Measurements from ENCODE around the gene INVS. TPM values are rescaled to one million over a fixed set of nuclear protein-coding genes. Genes with fewer than 3 reads are reported as not detected.

The INVS gene
- total and polyA plus RNA-seq, 2 experiments from 2014 or later: 4.1 to 8.7 TPM

DNA sequence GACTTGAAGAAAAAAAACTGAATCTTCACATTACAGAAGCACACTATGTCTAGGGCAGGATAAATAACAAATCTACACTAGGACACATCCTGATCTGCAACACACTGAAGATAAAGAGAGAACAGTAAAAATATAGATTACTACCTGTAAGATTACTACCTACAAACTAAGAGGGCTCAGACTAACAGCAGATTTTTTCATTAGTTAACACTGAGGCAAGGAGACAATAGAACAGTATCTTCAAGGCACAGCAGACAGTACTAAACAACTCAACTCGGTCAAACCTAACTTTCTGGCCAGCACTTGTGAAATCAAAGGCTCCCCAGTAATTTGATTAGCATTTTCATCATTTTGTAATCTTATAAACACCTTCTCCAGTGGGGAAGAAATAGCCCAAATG lies 207.2 kb downstream of the INVS start:
- Mint-ChIP-seq H3K36me3 (ENCODE audit: low read depth) (peaks cover 82% of the 10 kb centered on the region), H3K9me3 (no peaks in the 10 kb centered on the region), H3K4me1 (peaks cover 17% of the 10 kb centered on the region), H3K4me3 (no peak overlapping the region), H3K27me3 (ENCODE audit: insufficient read depth, low read depth, poor library complexity) (peaks cover 2% of the 10 kb centered on the region), H3K27ac (no peak overlapping the region)
- Histone ChIP-seq H3K4me2 (no peak overlapping the region), H3K79me2 (replicated peaks; ENCODE audit: insufficient read depth) (peaks cover 71% of the 10 kb centered on the region), H2AFZ (no peak overlapping the region), H3K4me1 (ENCODE audit: insufficient read depth) (no peaks in the 10 kb centered on the region), H3K9me2 (ENCODE audit: insufficient read depth) (no peaks in the 10 kb centered on the region), H3K27me3 (ENCODE audit: insufficient read depth) (no peaks in the 10 kb centered on the region), H3K4me3 (no peak overlapping the region), H4K20me1 (replicated peaks; ENCODE audit: insufficient read depth) (peaks cover 27% of the 10 kb centered on the region), H3K27ac (ENCODE audit: low read depth) (no peak overlapping the region), H3F3A (replicated peaks; ENCODE audit: low read depth) (no peaks in the 10 kb centered on the region; the same call in 1 of the 2 replicates), H3K36me3 (ENCODE audit: insufficient read depth) (peaks cover 23% of the 10 kb centered on the region)
- DNase-seq (ENCODE audit: low spot score) (no peak), ATAC-seq (no peak)
- TF ChIP-seq EZH2 (IDR thresholded peaks at IDR 0.05; ENCODE audit: low read depth, unreplicated experiment) (no peak), POLR2AphosphoS5 (IDR thresholded peaks at IDR 0.05; ENCODE audit: low read depth) (no peak), JUNB (IDR thresholded peaks at IDR 0.05; ENCODE audit: unreplicated experiment) (no peak), ZNF331 (CRISPR knock-in tag; IDR thresholded peaks at IDR 0.05; ENCODE audit: low read depth) (no peak), CREB1 (CRISPR knock-in tag; IDR thresholded peaks at IDR 0.05; ENCODE audit: low read depth) (no peak), STAT1 (IDR thresholded peaks at IDR 0.05; ENCODE audit: unreplicated experiment) (no peak), NANOG (IDR thresholded peaks at IDR 0.05; ENCODE audit: borderline replicate concordance) (no peak)
- TF ChIP-seq, protein P1, sequence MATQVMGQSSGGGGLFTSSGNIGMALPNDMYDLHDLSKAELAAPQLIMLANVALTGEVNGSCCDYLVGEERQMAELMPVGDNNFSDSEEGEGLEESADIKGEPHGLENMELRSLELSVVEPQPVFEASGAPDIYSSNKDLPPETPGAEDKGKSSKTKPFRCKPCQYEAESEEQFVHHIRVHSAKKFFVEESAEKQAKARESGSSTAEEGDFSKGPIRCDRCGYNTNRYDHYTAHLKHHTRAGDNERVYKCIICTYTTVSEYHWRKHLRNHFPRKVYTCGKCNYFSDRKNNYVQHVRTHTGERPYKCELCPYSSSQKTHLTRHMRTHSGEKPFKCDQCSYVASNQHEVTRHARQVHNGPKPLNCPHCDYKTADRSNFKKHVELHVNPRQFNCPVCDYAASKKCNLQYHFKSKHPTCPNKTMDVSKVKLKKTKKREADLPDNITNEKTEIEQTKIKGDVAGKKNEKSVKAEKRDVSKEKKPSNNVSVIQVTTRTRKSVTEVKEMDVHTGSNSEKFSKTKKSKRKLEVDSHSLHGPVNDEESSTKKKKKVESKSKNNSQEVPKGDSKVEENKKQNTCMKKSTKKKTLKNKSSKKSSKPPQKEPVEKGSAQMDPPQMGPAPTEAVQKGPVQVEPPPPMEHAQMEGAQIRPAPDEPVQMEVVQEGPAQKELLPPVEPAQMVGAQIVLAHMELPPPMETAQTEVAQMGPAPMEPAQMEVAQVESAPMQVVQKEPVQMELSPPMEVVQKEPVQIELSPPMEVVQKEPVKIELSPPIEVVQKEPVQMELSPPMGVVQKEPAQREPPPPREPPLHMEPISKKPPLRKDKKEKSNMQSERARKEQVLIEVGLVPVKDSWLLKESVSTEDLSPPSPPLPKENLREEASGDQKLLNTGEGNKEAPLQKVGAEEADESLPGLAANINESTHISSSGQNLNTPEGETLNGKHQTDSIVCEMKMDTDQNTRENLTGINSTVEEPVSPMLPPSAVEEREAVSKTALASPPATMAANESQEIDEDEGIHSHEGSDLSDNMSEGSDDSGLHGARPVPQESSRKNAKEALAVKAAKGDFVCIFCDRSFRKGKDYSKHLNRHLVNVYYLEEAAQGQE (IDR thresholded peaks at IDR 0.05; ENCODE audit: unreplicated experiment): no peak
- TF ChIP-seq, protein P2, sequence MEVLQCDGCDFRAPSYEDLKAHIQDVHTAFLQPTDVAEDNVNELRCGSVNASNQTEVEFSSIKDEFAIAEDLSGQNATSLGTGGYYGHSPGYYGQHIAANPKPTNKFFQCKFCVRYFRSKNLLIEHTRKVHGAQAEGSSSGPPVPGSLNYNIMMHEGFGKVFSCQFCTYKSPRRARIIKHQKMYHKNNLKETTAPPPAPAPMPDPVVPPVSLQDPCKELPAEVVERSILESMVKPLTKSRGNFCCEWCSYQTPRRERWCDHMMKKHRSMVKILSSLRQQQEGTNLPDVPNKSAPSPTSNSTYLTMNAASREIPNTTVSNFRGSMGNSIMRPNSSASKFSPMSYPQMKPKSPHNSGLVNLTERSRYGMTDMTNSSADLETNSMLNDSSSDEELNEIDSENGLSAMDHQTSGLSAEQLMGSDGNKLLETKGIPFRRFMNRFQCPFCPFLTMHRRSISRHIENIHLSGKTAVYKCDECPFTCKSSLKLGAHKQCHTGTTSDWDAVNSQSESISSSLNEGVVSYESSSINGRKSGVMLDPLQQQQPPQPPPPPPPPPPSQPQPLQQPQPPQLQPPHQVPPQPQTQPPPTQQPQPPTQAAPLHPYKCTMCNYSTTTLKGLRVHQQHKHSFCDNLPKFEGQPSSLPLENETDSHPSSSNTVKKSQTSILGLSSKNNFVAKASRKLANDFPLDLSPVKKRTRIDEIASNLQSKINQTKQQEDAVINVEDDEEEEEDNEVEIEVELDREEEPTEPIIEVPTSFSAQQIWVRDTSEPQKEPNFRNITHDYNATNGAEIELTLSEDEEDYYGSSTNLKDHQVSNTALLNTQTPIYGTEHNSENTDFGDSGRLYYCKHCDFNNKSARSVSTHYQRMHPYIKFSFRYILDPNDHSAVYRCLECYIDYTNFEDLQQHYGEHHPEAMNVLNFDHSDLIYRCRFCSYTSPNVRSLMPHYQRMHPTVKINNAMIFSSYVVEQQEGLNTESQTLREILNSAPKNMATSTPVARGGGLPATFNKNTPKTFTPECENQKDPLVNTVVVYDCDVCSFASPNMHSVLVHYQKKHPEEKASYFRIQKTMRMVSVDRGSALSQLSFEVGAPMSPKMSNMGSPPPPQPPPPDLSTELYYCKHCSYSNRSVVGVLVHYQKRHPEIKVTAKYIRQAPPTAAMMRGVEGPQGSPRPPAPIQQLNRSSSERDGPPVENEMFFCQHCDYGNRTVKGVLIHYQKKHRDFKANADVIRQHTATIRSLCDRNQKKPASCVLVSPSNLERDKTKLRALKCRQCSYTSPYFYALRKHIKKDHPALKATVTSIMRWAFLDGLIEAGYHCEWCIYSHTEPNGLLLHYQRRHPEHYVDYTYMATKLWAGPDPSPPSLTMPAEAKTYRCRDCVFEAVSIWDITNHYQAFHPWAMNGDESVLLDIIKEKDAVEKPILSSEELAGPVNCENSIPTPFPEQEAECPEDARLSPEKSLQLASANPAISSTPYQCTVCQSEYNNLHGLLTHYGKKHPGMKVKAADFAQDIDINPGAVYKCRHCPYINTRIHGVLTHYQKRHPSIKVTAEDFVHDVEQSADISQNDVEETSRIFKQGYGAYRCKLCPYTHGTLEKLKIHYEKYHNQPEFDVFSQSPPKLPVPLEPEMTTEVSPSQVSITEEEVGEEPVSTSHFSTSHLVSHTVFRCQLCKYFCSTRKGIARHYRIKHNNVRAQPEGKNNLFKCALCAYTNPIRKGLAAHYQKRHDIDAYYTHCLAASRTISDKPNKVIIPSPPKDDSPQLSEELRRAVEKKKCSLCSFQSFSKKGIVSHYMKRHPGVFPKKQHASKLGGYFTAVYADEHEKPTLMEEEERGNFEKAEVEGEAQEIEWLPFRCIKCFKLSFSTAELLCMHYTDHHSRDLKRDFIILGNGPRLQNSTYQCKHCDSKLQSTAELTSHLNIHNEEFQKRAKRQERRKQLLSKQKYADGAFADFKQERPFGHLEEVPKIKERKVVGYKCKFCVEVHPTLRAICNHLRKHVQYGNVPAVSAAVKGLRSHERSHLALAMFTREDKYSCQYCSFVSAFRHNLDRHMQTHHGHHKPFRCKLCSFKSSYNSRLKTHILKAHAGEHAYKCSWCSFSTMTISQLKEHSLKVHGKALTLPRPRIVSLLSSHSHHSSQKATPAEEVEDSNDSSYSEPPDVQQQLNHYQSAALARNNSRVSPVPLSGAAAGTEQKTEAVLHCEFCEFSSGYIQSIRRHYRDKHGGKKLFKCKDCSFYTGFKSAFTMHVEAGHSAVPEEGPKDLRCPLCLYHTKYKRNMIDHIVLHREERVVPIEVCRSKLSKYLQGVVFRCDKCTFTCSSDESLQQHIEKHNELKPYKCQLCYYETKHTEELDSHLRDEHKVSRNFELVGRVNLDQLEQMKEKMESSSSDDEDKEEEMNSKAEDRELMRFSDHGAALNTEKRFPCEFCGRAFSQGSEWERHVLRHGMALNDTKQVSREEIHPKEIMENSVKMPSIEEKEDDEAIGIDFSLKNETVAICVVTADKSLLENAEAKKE (CRISPR knock-in tag; IDR thresholded peaks at IDR 0.05): no peak
- TF ChIP-seq, protein P3, sequence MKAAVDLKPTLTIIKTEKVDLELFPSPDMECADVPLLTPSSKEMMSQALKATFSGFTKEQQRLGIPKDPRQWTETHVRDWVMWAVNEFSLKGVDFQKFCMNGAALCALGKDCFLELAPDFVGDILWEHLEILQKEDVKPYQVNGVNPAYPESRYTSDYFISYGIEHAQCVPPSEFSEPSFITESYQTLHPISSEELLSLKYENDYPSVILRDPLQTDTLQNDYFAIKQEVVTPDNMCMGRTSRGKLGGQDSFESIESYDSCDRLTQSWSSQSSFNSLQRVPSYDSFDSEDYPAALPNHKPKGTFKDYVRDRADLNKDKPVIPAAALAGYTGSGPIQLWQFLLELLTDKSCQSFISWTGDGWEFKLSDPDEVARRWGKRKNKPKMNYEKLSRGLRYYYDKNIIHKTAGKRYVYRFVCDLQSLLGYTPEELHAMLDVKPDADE (IDR thresholded peaks at IDR 0.05): no peak
- TF ChIP-seq, protein P4, sequence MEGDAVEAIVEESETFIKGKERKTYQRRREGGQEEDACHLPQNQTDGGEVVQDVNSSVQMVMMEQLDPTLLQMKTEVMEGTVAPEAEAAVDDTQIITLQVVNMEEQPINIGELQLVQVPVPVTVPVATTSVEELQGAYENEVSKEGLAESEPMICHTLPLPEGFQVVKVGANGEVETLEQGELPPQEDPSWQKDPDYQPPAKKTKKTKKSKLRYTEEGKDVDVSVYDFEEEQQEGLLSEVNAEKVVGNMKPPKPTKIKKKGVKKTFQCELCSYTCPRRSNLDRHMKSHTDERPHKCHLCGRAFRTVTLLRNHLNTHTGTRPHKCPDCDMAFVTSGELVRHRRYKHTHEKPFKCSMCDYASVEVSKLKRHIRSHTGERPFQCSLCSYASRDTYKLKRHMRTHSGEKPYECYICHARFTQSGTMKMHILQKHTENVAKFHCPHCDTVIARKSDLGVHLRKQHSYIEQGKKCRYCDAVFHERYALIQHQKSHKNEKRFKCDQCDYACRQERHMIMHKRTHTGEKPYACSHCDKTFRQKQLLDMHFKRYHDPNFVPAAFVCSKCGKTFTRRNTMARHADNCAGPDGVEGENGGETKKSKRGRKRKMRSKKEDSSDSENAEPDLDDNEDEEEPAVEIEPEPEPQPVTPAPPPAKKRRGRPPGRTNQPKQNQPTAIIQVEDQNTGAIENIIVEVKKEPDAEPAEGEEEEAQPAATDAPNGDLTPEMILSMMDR (conservative IDR thresholded peaks at IDR 0.05; ENCODE audit: low read depth in 2 of 2): no peak

Data from GM23338 (cell line).